IMR-90 (cell line): ENCODE data around the gene PTPRQ. TPM values are rescaled to one million over a fixed set of nuclear protein-coding genes. Genes with fewer than 3 reads are reported as not detected.

Source experiments
- ATAC-seq: fragments of 200-7000 bp; cut with Tn5 transposase; 2 replicates; pipeline ENCODE4 v1.9.1; 2020; ENCODE audit warnings: low read depth, mild to moderate bottlenecking, moderate library complexity
- BruUV-seq: library from RNA; stranded (reverse); fragments of 400-500 nt; replicated peaks from 2 replicates; lab custom pipeline; 2021; lab: Mats Ljungman, UMichigan
- CTCF ChIA-PET: fragments of 300-600 bp; formaldehyde crosslinking; extraction: SDS; loops from one replicate; lab custom pipeline; 2021; ENCODE audit warnings: antibody characterized with exemption; lab: Yijun Ruan, JAX
- POLR2A ChIA-PET: fragments of 300-600 bp; sonication (Branson Sonifier 250); formaldehyde crosslinking; loops from one replicate; lab custom pipeline; 2022; ENCODE audit warnings: antibody characterized with exemption; ENCODE audit not compliant: unreplicated experiment; lab: Charles Lee
- DNase-seq: peaks from one replicate; pipeline ENCODE4 v3.0.0; 2013
- H2AFZ ChIP-seq: replicated peaks from 2 replicates; pipeline ENCODE3; 2013; ENCODE audit warnings: low read length, mild to moderate bottlenecking; ENCODE audit not compliant: poor library complexity
- H2AK5ac ChIP-seq: 2 replicates; pipeline ENCODE4 v1.6.1; 2013; ENCODE audit warnings: low read depth, low read length, inconsistent platforms
- H2AK9ac ChIP-seq: replicated peaks from 2 replicates; pipeline ENCODE3; 2013; ENCODE audit warnings: mild to moderate bottlenecking, low read depth, low read length, moderate library complexity; ENCODE audit not compliant: poor library complexity
- H2BK120ac ChIP-seq: 2 replicates; pipeline ENCODE4 v1.6.1; 2013; ENCODE audit warnings: low read depth, low read length, inconsistent platforms
- H2BK15ac ChIP-seq: 3 replicates; pipeline ENCODE4 v1.6.1; 2013; ENCODE audit warnings: low read depth, low read length, inconsistent platforms
- H2BK20ac ChIP-seq: 2 replicates; pipeline ENCODE4 v1.6.1; 2013; ENCODE audit warnings: low read depth, mild to moderate bottlenecking, inconsistent platforms, low read length, moderate library complexity
- H2BK5ac ChIP-seq: 2 replicates; pipeline ENCODE4 v1.6.1; 2013; ENCODE audit warnings: mild to moderate bottlenecking, low read depth, low read length, inconsistent platforms; ENCODE audit not compliant: poor library complexity, severe bottlenecking
- H3K14ac ChIP-seq: replicated peaks from 2 replicates; pipeline ENCODE4 v1.6.1; 2013; ENCODE audit warnings: low read depth, low read length, inconsistent platforms
- H3K18ac ChIP-seq: 2 replicates; pipeline ENCODE4 v1.6.1; 2013; ENCODE audit warnings: low read depth, low read length, control low read depth
- H3K23ac ChIP-seq: 2 replicates; pipeline ENCODE4 v1.6.1; 2013; ENCODE audit warnings: low read depth, low read length, inconsistent platforms
- H3K27ac ChIP-seq: 2 replicates; pipeline ENCODE4 v1.5.1; 2013; ENCODE audit warnings: mild to moderate bottlenecking, control low read depth, low read length; ENCODE audit not compliant: insufficient read depth
- H3K27me3 ChIP-seq: 2 replicates; pipeline ENCODE4 v1.6.1; 2013; ENCODE audit warnings: low read length; ENCODE audit not compliant: control insufficient read depth, insufficient read depth
- H3K36me3 ChIP-seq: 2 replicates; pipeline ENCODE4 v1.6.1; 2013; ENCODE audit warnings: low read length, mixed read lengths; ENCODE audit not compliant: control insufficient read depth, insufficient read depth
- H3K4ac ChIP-seq: 2 replicates; pipeline ENCODE4 v1.6.1; 2013; ENCODE audit warnings: low read depth, low read length, inconsistent platforms
- H3K4me1 ChIP-seq: 2 replicates; pipeline ENCODE4 v1.6.1; 2013; ENCODE audit warnings: low read length, mixed read lengths; ENCODE audit not compliant: control insufficient read depth, insufficient read depth
- H3K4me2 ChIP-seq: 2 replicates; pipeline ENCODE4 v1.6.1; 2013; ENCODE audit warnings: low read depth, mild to moderate bottlenecking, control low read depth, low read length, moderate library complexity
- H3K4me3 ChIP-seq: 2 replicates; pipeline ENCODE4 v1.5.1; 2013; ENCODE audit warnings: low read depth, mild to moderate bottlenecking, control low read depth, low read length, moderate library complexity; ENCODE audit not compliant: insufficient read depth
- H3K56ac ChIP-seq: 2 replicates; pipeline ENCODE4 v1.6.1; 2013; ENCODE audit warnings: low read length, inconsistent platforms; ENCODE audit not compliant: insufficient read depth; ENCODE audit errors: extremely low read depth
- H3K79me1 ChIP-seq, 2 experiments: 2 replicates each; pipeline ENCODE4 v1.6.1; 2013; ENCODE audit warnings: low read length in 2 of 2, inconsistent platforms in 1 of 2, low read depth in 1 of 2
- H3K9ac ChIP-seq: 2 replicates; pipeline ENCODE4 v1.6.1; 2013; ENCODE audit warnings: low read depth, low read length, control low read depth
- H3K9me1 ChIP-seq: 2 replicates; pipeline ENCODE4 v1.6.1; 2013; ENCODE audit warnings: low read length, inconsistent platforms; ENCODE audit not compliant: insufficient read depth
- H3K9me3 ChIP-seq: 2 replicates; pipeline ENCODE4 v1.6.1; 2013; ENCODE audit warnings: low read length; ENCODE audit not compliant: control insufficient read depth, insufficient read depth
- H4K20me1 ChIP-seq: 2 replicates; pipeline ENCODE4 v1.6.1; 2013; ENCODE audit warnings: low read length, inconsistent platforms; ENCODE audit not compliant: insufficient read depth
- H4K5ac ChIP-seq: 2 replicates; pipeline ENCODE4 v1.6.1; 2013; ENCODE audit warnings: mild to moderate bottlenecking, low read depth, low read length, control low read depth
- H4K8ac ChIP-seq, 2 experiments: 2 replicates each; pipeline ENCODE4 v1.6.1; 2013; ENCODE audit warnings: low read depth in 2 of 2, low read length in 2 of 2, control low read depth in 1 of 2, inconsistent platforms in 1 of 2
- H4K91ac ChIP-seq: 2 replicates; pipeline ENCODE4 v1.6.1; 2013; ENCODE audit warnings: low read depth, low read length, inconsistent platforms; ENCODE audit not compliant: insufficient read depth
- CEBPB ChIP-seq: IDR thresholded peaks from 2 replicates; pipeline ENCODE4 v1.6.1; 2012; ENCODE audit warnings: low read depth, low read length, improper control_type of control experiment
- MAZ ChIP-seq: IDR thresholded peaks from 2 replicates; pipeline ENCODE4 v1.6.1; 2012; ENCODE audit warnings: low read depth, mild to moderate bottlenecking, low read length, improper control_type of control experiment, moderate library complexity, borderline replicate concordance
- dilution Hi-C: fragments of 300-500 bp; cut with HindIII; formaldehyde crosslinking; loops from one replicate; pipeline ENCODE4 v1.14.3; 2018; ENCODE audit warnings: low sequenced_read_pairs; ENCODE audit not compliant: unreplicated experiment
- in situ Hi-C: fragments of 300-500 bp; cut with MboI; formaldehyde crosslinking; loops from 3 replicates; pipeline ENCODE4 v1.14.3; 2019; ENCODE audit warnings: low sequenced_read_pairs, inconsistent platforms, mixed read lengths
- intact Hi-C: fragments of 100-400 bp; cut with micrococcal nuclease; formaldehyde crosslinking; loops from 2 replicates; pipeline ENCODE4 v1.10.0; 2022
- polyA plus RNA-seq, 3 experiments: library from polyadenylated mRNA; depleted of rRNA; stranded (reverse); fragments of >200 nt; gene quantifications; 2 replicates each; pipeline ENCODE4 v1.2.3, GENCODE V29; 2012; ENCODE audit warnings: low replicate concordance in 1 of 3
- total RNA-seq: library from RNA; depleted of rRNA; stranded (reverse); fragments of >200 nt; gene quantifications from 2 replicates; pipeline ENCODE4 v1.2.3, GENCODE V29; 2012

Gene PTPRQ
- total and polyA plus RNA-seq, 2 of the 4 experiments (the other 2 are of a cell fraction): 0.96 to 1.4 TPM

DNA sequence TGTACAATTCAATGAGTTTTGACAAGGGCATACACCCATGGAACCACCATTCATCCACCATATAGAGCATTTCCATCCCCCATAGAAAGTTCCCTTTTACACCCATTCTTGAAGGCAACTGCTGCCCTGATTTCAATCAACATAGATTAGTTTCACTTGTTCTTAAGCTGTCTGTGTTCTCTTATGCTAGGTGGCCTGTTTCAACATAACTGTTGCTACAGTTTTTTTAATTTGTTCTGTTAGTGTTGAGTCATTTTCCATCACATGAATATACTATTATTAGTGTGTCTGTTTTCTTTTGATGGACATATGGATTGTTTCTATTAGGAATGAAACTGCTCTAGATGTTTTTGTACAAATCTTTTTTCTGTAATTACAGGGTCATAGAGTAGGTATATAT is 123.4 kb downstream of the PTPRQ start:
- H3K18ac ChIP-seq: peak overlapping the region; percentile 69
- peak overlapping the region; percentile 37; the same call in 1 of the 3 replicates for H2BK15ac ChIP-seq
- no peak overlapping the region for H4K91ac ChIP-seq
- peak overlapping the region; percentile 43; the same call in 1 of the 2 replicates for H2BK120ac ChIP-seq
- no peak for TF ChIP-seq MAZ
- peak; percentile 52 for TF ChIP-seq CEBPB
- peak overlapping the region; percentile 10; the same call in 1 of the 2 replicates for H3K4me2 ChIP-seq
- H3K9ac ChIP-seq: no peak overlapping the region
- 0 out of 2 replicates have a peak overlapping the region, but pooled peaks have one; percentile 7 for H3K4ac ChIP-seq
- peak overlapping the region; percentile 27 for H2BK5ac ChIP-seq
- in situ Hi-C loops: no loop called here
- no peak overlapping the region for H3K27ac ChIP-seq
- CTCF ChIA-PET: no interaction called here
- H2BK20ac ChIP-seq: peak overlapping the region; percentile 36; the same call in 1 of the 2 replicates
- H3K79me1 ChIP-seq: no peaks in the 10 kb centered on the region
- POLR2A ChIA-PET: no interaction called here
- H2AK9ac ChIP-seq: no peak overlapping the region
- DNase-seq: peak; percentile 64
- peak overlapping the region; percentile 27; the same call in 1 of the 2 replicates for H4K5ac ChIP-seq
- peak; percentile 48; the same call in 1 of the 2 replicates for ATAC-seq
- no TSS peak for BruUV-seq
- no peaks in the 10 kb centered on the region for H3K27me3 ChIP-seq
- H3K4me3 ChIP-seq: no peak overlapping the region
- H3K14ac ChIP-seq: peak overlapping the region; percentile 31; the same call in 1 of the 2 replicates
- H3K9me1 ChIP-seq: no peaks in the 10 kb centered on the region
- dilution Hi-C loops: no loop called here
- no peak overlapping the region for H2AK5ac ChIP-seq
- no peaks in the 10 kb centered on the region for H3K9me3 ChIP-seq
- peak overlapping the region; percentile 11; the same call in 1 of the 2 replicates for H3K23ac ChIP-seq
- H2AFZ ChIP-seq: no peak overlapping the region
- intact Hi-C loops: no loop called here
- H3K36me3 ChIP-seq: no peaks in the 10 kb centered on the region
- no peaks in the 10 kb centered on the region; the same call in 1 of the 2 replicates for H3K4me1 ChIP-seq
- peak overlapping the region in 1 of 2 experiments; percentile 66; a peak in 2 of 4 replicates for H4K8ac ChIP-seq
- no peak overlapping the region for H3K56ac ChIP-seq
- no peaks in the 10 kb centered on the region for H4K20me1 ChIP-seq
